ENCODE results near the gene CACNA1C.

The CACNA1C gene

DNA sequence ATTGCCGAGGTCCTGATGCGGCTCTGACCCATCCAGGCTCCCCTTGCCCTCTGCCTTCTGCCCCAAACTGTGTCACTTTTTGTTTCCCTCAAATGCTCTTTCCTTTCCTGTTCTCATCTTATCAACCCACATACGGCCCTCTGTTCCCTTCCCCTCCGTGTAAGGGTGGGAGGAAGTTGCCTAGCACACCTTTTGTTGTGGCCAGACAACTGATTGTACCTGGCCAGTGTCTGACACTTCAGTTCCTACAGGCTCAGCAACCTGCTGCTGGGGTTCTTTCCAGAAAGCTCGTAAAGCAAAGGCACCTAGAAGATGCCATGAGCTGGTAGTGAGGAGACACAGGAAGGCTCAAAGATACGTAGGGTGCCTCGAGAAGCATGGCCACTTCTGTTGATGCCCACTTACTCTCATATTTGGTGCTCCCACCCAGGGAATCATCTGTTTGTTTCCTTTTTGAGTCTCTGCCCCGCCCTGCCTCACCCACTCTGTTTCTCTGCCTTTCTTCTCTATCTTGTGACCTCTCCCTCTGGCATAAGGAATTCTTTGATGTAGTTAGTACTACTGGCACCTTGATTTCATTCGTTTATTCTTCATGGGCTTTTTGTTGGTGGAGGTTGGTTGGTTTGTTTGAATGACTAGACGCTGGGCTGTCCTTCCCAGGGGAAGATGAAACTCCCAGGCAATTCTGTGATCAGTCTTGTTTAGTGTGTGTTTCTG, 589.5 kb downstream of the CACNA1C start:
- in situ Hi-C loops (cut with MboI; ENCODE audit: low sequenced_read_pairs): no loop called here

DNA sequence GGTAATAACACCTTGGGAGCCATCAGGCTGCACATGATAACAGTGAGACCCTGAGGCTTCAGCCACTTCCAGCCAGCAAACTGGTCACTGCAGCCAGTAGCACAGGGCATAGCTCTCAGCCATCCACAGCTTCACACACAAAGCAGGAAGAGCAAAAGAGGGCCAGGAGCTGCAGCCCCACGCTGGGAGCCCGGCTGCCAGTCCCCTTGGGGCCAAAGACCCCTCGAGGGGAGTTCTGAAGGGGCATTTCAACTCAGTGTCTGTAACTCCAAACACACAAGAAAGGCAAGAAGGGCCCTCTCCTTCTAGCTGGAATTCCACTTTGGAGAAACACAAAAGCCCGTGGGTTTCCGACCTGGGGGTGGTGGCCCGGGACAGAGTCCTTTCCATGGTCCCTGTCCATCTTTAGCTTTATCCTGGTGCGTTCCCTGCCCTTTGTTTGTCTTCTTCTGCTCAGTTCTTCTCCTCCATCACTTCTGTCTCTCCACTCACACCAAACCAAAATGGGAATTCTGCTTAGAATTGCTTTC, 590.2 kb downstream of the CACNA1C start:
- in situ Hi-C loops (cut with MboI; ENCODE audit: low sequenced_read_pairs): no loop called here

DNA sequence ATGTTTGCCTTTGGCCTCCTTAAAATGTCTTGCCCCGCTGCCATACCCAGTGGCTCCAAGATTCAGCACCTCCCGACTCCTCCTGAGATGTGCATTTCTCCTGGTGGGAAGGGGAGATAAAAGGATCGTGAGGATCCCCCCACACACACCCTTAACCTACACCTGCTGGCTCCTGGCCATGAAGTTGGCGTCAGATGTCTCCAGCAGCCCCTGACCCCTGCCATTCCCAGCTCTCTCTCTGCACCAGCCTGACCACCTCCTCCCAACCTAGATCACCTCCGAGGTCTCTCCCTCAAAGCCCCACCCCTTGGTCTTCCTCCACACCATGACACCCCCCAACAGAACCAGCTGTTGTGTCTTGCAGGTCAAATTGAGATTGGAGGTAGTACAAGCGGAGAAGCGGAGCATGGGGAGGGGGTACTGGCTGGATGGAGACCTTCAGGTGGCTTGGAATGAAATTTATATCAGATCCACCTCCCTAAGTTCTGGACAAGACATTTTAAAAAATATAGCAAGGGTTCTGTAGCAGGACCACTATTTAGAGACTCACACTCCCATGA, 590.9 kb downstream of the CACNA1C start:
- in situ Hi-C loops (cut with MboI; ENCODE audit: low sequenced_read_pairs): no loop called here

DNA sequence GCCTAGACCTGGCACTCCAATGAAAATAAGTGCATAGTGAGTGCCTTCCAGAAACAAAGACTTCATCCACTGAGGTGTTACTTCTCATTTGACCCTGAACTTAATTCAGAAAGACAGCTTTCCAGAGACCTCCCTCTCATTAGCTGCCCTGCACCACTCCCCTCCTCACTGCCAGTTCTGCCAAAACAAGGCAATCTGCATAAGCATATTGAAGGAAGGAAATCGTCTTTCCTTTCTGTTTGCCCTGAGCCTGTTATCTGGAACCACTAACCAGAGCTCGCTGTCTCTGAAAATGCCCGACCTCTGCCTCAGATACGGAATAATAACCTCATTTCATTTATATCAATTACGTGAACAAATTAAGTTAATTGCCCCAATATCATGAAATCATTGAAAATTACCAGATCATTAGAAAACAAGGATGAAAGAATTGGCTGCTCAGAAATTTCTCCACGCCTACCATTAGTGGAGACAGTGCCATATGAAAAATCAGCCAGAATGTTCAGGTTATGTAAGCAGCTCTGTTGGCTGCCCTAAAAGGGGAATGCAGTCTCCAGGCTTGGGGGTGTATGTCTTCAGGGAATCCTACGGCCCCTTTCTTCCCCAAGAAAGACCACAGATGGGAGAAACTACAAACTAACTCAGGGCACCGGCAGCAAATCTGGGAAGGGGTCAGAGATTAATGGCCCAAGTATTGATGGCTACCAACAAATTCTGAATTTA, 592.1 kb downstream of the CACNA1C start:
- in situ Hi-C loops (cut with MboI; ENCODE audit: low sequenced_read_pairs): no loop called here

DNA sequence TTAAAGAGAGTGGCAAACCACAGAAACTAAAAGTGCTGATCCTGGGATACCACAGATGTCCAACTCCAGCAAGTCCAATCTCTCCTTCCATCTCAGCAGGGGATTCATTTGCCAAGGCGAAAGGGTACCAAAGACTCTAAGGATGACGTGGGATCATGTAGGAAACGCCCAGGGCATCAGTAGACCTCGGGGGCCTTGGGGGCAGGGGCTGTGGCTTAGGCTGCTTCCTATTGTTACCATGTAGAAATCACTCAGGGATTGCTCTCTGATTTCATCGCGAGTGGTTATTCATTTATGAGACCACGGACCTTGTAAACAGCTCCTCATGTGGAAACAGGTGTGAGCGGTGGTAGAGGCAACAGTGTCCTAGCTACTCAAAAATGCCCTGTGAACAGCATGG, 592.7 kb downstream of the CACNA1C start:
- in situ Hi-C loops (cut with MboI; ENCODE audit: low sequenced_read_pairs): no loop called here

DNA sequence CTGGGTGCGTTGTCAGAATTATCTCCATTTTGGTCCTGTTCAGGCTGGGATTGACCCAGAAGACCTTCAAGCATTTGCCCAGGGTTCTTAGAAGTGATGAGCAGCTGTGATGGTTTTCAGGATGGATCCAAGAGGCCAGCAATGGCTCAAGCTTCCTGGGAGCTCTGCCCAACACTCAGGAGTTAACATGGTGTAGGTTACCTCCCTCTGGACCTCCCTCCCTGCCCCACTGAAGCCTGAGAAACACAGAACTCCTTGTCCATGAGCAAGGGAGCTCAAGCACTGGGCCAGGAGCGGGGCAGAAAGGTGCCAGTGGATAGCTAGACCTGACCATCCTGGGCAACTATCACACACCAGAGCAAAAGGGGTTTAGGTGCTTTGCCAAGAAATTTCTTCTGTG, 593.6 kb downstream of the CACNA1C start:
- in situ Hi-C loops (cut with MboI; ENCODE audit: low sequenced_read_pairs): no loop called here

DNA sequence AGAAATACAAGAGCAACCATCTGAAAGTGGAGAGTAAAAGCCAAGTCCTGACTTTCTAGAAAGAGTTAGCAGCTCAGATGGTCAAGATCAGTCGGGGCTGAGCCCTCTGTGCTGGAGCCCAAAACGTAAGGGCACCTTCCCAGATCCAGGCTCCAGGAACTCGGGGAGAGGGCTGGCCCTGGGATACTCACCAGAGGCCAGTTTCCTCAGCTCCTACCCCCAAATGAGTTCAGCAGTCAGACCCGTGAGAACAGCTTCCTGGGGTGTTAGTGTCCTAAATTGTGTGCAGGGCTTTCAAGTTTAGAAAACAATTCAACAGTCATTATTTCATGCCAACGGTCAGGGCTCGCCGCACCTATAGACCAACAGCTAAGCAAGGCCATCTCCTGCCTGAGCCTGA, 594.4 kb downstream of the CACNA1C start:
- in situ Hi-C loops (cut with MboI; ENCODE audit: low sequenced_read_pairs): no loop called here

DNA sequence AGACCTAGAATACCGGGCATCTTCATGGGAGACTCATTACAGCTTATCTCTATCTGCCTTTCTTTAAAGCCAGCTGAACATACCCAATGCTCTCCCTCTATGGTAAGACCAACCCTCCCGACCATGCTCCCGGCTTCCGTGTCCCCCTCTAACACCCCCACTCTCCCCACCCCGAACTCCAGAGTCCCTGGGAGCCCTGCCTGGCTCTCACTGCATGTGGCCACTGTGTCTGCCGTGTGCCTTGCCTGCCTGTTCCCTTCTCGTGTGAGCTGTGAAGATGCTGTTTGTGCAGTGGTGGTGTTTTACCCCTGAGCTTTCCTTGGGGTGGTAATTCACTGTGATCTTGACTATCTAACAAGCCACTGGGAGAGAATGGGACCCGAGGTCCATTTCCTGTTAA, 595.6 kb downstream of the CACNA1C start:
- in situ Hi-C loops (cut with MboI; ENCODE audit: low sequenced_read_pairs): no loop called here

DNA sequence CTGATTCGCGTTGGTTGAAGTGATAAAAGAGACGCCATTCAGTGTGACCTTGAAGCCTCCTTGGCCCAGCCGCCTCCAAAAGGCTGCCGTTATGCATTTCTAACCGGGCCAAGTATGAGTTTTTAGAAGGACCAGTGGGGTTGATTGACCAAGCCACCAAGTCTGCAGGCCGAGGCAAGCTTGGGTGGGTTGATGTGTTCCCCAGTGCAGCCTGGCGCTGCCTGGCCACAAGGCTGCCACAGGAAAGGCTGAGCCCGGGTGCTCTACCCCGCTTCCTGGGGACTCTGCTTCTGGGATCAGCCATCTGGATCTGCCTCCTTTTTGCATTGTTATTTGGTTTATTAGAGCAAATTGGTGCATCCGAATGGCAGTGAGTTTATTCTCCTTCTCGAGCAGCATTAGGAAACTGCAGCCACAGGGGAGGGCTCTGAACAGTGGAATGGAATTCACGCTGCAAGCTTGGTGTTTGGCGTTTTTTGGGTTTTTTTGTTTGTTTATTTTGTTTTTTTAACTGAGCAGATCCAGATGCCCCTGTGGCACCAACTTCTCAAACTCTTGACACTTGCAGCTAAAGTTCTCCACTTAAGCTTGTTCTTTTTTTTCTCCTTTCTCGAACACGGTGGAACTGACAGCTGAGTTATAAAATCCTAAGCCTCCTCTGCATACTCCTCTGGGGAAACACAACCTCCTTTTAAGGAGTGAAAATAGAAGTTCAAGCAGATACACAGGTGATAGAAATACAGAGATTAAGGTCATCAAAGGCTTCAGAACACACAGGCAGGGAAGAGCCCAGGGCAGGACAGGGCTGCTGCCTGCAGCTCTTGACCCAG, 596.6 kb downstream of the CACNA1C start:
- in situ Hi-C loops (cut with MboI; ENCODE audit: low sequenced_read_pairs): no loop called here

DNA sequence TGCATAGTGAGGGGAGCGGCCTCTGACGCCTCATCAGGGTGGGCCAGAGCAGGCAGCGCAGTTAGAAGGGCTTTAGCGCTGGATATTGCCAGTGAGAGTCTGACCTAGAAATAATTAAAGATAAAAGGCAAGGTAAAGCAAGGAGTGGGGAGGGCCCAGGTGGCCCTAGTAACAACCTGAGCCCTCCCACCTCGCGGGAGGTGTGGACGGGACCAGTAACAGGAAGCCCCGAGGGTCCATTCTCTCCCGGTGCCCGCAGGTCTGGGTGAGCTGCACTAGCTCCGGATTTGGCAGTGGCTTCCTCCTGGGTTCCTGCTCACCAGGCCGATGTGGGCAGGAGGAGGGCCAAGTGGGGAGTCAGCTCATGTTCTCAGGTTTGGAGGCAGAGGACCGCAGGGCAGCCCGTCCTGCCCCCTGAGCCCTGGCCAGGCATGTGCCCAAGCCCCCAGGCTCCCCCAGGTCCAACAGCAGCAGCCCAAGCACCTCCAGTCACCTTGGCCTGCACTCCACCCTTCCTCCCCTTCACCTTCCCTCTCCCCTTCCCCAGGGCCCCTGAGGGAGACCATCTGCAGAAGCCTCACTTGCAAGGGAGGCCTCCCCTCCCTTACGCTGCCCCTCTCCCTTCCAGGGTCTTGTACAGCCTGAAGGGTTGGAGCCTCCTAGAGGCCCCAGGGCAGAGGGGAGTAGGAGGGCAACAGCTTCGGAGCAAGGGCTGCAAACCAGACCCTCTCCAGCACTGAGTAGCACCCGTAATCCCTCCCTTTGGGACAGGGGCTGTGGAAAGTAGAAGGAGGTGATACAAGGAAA, 597.7 kb downstream of the CACNA1C start:
- in situ Hi-C loops (cut with MboI; ENCODE audit: low sequenced_read_pairs): no loop called here

DNA sequence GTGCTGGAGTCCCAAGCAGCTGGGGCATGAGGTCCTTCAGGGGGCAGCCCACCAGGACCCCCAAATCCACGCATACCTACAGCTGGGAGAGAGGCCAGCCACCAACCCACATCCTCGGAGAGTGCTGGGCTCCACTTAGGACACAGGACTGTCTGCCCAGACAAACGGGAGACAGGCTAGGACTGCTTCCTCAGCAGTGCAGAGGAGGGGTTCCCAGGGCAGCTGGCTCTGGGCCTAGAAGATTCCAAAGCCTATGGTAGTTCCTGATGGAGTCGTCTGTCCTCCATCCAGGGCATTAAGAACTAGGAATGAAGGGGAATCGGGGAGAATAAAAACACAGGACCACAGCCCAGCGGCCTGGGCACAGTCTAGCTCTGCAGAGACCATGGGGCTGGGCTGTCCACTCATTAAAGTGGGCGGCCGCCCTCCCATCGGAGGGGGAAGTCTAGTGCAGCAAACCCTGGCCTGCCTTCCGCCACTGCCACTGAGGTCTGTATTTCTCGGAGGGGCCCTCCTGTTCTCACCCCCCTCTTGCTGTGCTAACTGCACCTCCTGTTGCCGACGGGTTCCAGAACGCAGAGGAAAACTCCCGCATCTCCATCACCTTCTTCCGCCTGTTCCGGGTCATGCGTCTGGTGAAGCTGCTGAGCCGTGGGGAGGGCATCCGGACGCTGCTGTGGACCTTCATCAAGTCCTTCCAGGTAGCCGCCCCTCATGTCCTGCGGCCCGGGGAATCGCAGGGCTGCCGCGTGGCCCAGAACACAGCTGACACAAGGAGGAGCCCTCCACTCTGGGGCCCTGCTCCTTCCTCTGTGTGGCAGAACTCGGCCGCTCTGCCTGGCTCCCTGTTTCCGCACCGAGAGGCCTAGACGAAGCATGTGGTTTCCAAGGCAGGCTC, 598.5 kb downstream of the CACNA1C start:
- in situ Hi-C loops (cut with MboI; ENCODE audit: low sequenced_read_pairs): no loop called here

DNA sequence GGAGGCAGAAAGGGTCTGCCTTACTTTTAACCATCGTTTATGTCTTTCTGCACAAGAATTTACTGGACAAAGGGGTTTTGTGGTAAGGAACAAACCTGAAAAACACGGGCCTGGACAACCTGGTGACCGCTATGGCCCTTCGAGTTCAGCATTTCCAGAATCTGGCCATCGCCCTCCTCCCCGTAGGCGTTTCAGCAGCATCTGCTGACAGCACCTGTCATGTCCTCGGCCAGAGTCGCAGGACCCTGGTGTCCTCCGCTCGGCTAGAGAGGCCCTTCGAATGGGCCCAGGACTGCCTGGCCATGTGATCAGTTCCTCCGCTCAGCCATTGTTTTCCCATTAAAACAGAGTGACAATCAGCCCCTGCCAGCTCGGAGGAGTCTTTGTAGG, 599.2 kb downstream of the CACNA1C start:
- in situ Hi-C loops (cut with MboI; ENCODE audit: low sequenced_read_pairs): no loop called here

DNA sequence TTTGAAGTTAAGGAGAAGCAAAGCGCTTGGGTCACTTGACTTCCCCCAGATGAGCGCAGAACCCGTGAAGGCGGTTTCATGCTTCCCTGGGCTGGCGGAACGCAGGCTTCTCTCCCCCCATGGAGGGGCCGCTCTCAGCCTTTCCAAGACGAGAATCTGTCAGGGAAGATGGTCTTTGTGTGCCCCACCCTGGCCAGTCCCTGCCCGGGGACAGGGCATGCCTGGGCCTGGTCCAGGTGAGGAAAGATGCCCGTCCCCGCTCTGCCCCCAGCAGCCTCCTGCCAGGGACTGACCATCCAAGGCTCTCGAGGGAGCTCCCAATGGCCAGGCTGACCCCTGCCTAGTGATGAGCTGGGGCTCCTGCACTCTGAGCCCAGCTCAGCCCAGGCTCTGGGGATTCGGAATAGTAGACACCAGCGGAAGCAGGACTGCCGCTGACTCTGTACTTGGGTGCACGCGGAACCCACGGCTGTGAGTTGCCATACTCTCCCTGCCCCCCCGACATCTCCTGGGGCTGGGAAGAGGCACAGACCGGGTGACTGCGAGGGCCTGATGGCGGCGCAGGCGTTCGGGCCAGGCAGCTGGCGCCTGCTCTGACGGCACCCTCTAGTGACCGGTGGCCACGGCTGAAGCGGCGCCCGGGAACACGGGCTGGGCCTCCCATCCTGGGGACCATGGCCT, 599.8 kb downstream of the CACNA1C start:
- in situ Hi-C loops (cut with MboI; ENCODE audit: low sequenced_read_pairs): no loop called here

DNA sequence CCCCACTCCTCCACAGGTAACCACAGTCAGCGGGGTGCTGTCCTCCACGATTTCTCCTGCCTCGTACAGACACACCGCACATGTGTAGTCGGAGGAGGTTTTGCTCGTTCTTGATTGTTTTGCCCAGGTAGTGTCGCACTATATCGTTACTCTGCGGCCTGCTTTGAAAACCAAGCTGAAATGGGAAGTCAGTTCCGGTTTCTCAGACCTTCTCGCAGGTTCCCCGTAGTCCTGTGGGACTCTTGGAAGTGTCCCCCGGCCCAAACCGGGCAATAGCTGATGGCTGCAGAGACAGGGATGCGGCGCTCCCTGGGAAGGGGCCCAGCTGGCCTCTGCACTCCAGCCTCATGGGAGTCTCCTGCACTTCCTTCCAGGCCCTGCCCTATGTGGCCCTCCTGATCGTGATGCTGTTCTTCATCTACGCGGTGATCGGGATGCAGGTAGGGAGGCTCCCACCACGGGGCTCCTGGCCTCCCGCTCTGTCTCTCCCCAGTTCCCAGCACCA, 600.7 kb downstream of the CACNA1C start:
- in situ Hi-C loops (cut with MboI; ENCODE audit: low sequenced_read_pairs): no loop called here

DNA sequence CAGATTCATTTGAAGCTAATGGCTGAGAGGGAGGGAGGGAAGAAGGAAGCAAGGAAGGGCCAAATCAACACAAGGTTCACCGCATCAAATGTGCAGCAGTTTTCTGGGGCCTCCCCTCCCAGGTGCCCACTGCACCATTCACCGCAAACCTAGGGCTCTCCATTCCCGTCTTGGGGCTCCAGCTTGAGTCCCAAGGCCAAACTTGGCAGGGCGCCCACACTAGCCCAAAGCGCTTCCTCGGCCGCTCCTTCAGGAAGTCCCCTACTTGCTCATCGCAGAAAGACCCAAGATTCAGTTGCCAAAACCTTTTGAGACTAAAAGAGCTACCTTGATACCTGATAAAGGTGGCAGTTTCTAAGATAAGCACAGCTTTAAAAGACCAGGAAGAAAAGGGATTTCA, 601.5 kb downstream of the CACNA1C start:
- in situ Hi-C loops (cut with MboI; ENCODE audit: low sequenced_read_pairs): no loop called here

DNA sequence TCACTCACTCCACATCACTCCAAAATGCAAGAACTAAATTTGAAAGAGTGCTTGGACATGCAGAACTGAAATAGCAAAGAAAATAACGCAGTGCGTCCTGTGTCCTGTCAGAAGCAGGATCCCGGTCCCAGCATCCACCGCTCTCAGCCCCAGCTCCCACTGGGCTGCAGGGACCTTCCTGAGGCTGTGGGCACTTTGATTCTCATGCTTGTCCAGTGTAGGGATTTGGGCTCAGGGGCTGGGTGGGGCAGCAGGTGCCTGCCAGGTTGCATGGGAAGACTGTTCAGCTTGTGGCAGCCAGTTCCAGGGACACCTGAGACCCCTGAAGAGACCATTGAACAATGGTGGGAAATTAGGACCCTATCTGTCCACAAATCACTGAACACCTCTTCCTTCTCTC, 602.0 kb downstream of the CACNA1C start:
- in situ Hi-C loops (cut with MboI; ENCODE audit: low sequenced_read_pairs): no loop called here

DNA sequence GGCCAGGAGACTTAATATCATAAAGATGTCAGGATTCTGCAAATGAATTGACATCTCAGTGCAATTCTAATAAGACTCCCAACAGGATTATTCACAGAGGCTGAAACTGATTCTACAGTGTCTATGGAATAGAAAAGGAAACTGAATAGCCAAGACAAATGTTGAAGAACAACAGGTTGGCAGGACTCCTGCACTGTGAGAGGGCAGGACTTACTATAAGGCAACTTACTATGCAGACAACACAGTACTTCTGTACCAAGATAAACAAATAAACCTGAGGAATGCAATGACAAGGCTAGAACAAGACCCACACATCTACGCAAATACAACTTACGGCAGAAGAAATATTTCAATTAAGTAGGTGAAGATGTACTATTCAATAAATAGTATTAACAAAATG, 609.7 kb downstream of the CACNA1C start:
- in situ Hi-C loops (cut with MboI; ENCODE audit: low sequenced_read_pairs): no loop called here

DNA sequence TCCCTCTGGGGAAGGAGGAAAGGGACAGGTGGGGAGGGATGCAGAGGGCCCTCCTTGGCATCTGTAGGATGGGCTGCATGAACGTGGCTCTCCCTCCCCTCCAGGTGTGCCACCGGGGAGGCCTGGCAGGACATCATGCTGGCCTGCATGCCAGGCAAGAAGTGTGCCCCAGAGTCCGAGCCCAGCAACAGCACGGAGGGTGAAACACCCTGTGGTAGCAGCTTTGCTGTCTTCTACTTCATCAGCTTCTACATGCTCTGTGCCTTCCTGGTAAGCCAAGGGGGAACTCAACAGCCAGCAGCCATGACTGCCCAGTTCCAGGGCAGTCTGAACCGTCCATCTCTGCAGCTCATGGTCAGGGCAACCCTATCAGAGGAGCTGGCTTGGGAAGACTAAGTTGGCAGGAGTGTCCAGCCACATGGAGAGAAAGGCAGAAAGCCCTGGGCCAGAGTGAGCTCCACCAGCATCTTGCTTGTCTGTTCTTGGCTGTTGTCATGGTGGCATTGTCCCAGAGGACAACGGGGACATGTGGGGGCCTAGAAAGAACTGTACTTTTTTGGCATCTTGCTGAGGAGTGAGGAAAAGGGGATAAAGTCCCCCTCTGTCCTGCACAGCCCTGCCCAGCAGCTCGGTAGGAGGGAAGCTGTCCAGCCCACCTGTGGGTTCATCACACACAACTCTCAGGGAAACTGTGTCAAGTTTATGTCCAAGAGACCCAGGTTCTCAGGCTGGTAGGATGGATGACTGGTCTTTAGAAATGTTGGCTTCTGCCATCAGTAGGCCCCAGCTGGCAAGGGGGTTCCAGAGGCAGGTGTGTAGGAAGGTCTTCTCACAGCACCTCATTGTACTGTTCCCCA, 612.2 kb downstream of the CACNA1C start:
- in situ Hi-C loops (cut with MboI; ENCODE audit: low sequenced_read_pairs): no loop called here

All from HL-60/S4 treated with retinoic acid at 250 ng/mL for 4 days and 3 days (cell line).